HG03442 (cell line): ENCODE data around the gene SLC9A5.

Source experiments
- ATAC-seq: cut with Tn5 transposase; IDR thresholded peaks from one replicate; pipeline ENCODE4 v1.9.1; 2021; ENCODE audit warnings: mild to moderate bottlenecking, moderate library complexity; ENCODE audit not compliant: unreplicated experiment

The SLC9A5 gene

DNA sequence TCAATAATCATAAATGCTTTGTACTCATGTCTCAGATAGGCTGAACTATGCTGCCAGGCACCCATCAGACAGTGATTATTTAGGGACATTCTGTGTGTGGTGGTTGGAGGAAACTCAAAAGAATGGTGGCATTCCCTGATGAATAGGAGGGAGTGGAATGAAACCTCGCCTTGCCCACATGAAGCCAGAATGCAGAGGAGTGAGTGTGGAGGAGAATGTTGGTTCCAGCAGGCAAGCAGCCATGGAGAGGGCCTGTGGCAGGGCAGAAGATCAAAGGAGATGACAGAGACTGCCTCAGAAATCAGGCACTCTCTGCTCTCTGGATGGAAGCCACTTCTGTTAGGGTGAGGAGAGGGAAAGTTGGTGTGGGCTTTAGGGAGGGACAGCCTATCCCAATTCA lies 55.2 kb downstream of the SLC9A5 start:
- ATAC-seq, result no peak

DNA sequence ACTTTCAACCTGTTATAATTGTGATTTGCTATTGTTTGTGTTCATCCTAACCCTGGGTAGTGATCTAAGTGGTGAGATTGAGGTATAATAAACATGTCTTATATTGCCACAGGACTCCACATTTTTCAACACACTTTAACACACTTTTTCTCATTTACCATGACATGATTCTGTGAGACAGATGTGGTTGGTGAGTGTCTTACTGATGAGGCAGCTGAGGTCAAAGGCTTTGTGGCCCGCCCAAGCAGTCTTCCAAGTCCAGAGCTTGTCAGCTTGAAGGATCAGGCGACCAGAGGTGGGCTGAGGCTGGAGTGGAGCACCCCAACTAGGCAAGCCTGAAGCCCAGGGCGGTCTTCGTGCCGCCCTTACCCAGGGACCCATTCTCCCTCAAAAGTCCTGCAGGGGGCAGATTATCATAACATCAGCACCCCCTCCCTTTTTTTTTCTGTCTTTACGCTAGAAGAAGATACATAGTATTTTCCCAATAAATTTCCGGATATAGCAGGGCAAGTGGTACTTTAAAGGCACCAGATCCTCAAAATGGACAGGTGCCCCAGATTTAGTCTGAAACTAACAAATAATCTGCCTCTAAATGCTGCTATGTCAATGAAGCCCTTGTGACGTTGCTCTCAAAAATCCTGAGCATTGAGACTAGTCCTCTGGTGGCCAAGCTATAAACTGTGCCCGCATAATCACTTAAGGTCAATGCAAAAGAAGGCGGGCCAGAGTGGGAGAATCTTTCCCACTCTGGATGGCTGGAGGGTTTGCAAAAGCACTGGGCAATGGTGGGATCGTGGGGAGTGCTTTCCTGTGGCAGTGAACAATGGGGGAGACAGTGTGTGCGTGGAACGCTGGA lies 56.7 kb downstream of the SLC9A5 start:
- ATAC-seq, result no peak

DNA sequence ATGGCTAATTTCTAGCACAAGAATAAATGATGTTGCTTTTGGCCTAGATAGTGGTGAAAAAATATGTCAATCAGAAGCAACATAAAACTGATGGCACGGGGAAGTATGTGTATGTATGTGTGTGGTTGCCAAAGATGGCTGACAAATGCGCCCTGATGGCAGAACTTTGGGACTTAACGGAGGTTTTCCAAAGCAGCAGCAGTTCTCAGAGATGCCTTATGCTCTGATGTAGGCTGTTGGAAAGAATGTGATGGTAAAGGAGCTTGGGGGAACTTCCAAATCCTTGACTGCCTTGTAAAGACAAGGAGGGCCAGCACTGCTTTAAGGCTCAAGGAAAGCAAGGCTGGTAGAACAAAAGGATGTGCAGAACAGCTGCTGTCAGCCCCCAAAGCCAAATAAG lies 61.8 kb downstream of the SLC9A5 start:
- ATAC-seq, result no peak

DNA sequence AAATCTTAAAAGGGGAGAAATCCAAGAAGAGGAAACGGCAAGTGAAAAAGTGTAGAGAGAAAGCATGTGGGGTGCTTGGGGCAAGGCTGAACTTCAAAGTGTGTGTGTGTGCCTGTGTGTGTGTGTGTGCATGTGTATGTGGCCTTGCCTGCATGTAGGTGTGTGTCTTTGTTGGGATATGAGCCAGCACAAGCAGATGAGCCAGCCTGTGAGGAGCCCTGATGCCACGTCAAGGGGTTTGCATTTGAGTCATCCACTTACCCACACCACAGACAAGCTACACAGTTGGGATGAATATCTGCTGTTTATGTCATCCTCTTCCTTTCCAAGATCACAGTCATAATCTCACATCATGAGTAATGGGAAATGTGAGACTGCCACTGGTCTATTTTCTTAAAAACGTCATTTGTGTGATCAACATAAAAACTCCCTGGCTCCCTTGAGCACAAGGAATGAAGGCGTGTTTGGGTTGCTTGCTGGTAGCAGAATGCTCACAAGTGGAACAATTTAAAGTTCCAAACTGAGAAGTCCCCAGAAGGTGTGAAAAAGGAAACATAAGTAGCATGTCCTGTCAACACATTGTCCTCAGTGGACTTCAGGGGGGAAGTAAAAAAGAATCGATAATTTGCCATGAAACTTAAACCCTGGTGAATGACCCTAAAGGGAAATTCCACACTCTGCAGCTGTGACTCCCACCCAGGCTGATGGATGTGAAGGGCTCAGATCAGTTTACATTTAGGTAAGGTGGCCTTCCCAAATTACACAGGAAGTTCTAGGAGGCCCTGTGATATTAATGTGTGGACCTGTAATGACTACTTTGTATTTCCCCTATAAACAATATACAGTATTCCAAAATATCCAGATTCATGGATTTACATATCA lies 63.1 kb downstream of the SLC9A5 start:
- ATAC-seq, result peak; percentile 89

DNA sequence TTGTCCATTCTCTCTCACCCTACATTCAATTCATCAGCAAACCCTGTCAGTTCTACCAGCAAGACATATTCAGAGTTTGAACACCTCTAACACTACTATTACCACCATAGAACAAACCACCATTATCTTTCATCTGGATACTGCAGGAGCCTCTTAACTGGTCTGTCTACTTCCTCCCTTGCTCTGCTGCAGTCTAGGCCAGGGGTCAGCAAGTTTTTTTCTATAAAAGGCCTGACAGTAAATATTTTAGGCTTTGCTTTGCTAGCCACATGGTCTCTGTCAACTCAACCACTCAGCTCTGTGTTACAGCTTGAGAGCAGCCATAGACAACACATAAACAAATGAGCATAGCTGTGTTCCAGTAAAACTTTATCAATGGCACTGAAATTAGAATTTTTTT lies 63.9 kb downstream of the SLC9A5 start:
- no peak for ATAC-seq

DNA sequence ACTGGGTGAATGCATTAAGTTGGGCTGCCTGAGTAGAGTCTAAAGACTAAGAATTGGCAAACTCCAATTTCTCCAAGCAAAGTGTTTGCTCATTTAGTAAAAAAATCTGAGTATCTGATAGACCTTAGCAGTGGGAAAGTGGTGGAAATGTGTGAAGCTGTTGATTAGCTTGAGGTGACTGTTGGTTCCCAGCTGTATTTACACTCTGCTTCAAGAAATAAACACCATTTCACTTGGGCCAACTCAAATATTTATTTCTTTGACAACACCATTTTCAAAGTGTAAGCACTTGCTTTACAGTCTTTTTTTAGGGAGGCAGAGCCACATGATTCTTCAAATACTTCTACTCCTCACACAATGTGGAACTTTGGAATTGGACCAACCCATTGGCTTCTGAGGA lies 69.1 kb downstream of the SLC9A5 start:
- ATAC-seq, result no peak
